ENCODE results near the gene HIPK1. TPM values are rescaled to one million over a fixed set of nuclear protein-coding genes. Genes with fewer than 3 reads are reported as not detected.

Gene HIPK1
- total RNA-seq, 1 donor, result 23.9 TPM

- TF ChIP-seq, protein P1, sequence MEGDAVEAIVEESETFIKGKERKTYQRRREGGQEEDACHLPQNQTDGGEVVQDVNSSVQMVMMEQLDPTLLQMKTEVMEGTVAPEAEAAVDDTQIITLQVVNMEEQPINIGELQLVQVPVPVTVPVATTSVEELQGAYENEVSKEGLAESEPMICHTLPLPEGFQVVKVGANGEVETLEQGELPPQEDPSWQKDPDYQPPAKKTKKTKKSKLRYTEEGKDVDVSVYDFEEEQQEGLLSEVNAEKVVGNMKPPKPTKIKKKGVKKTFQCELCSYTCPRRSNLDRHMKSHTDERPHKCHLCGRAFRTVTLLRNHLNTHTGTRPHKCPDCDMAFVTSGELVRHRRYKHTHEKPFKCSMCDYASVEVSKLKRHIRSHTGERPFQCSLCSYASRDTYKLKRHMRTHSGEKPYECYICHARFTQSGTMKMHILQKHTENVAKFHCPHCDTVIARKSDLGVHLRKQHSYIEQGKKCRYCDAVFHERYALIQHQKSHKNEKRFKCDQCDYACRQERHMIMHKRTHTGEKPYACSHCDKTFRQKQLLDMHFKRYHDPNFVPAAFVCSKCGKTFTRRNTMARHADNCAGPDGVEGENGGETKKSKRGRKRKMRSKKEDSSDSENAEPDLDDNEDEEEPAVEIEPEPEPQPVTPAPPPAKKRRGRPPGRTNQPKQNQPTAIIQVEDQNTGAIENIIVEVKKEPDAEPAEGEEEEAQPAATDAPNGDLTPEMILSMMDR (IDR thresholded peaks at IDR 0.05; ENCODE audit: extremely low read depth, low read depth, low read length), result no peak
- Histone ChIP-seq H3K4me2 (ENCODE audit: insufficient read depth, low read length) (no peak overlapping the region), H3K36me3 (ENCODE audit: insufficient read depth, low read length) (peaks cover 64% of the 10 kb centered on the region)
Measured at GRCh38 chr1:113965703-113966412, 36.7 kb downstream of the HIPK1 start.

DNA sequence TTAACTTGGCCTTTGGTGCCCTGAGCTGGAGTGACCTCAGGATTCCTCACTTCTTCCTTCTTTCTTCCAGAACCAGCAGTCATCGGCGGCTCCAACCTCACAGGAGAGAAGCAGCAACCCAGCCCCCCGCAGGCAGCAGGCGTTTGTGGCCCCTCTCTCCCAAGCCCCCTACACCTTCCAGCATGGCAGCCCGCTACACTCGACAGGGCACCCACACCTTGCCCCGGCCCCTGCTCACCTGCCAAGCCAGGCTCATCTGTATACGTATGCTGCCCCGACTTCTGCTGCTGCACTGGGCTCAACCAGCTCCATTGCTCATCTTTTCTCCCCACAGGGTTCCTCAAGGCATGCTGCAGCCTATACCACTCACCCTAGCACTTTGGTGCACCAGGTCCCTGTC lies 43.8 kb downstream of the HIPK1 start:
- no peak overlapping the region for H3K4me3 ChIP-seq (ENCODE audit: insufficient read depth, low read length)
- no peak overlapping the region for H3K27ac ChIP-seq (ENCODE audit: low read depth, low read length)
- no peaks in the 10 kb centered on the region for H3K9me3 ChIP-seq (ENCODE audit: low read depth, low read length)
- no peak for DNase-seq (ENCODE audit: insufficient read length, low spot score, missing footprints)
- TF ChIP-seq, protein P1 (IDR thresholded peaks at IDR 0.05; ENCODE audit: extremely low read depth, low read depth, low read length), result no peak
- H3K79me2 ChIP-seq (ENCODE audit: insufficient read depth, low read length), result no peaks in the 10 kb centered on the region
- peaks cover 22% of the 10 kb centered on the region for H3K4me1 ChIP-seq (ENCODE audit: insufficient read depth, low read length)
- no peak overlapping the region for H3K4me2 ChIP-seq (ENCODE audit: insufficient read depth, low read length)
- no peaks in the 10 kb centered on the region for H3K27me3 ChIP-seq (ENCODE audit: insufficient read depth, low read length)
- H3K36me3 ChIP-seq (ENCODE audit: insufficient read depth, low read length), result peaks cover 53% of the 10 kb centered on the region
- H4K20me1 ChIP-seq (ENCODE audit: insufficient read depth, low read length), result no peaks in the 10 kb centered on the region
- H2AFZ ChIP-seq (ENCODE audit: low read length), result no peak overlapping the region

More at GRCh38 chr1:113965703-113966412, 36.7 kb downstream of the HIPK1 start:
- Histone ChIP-seq H3K9me3 (ENCODE audit: low read depth, low read length) (no peaks in the 10 kb centered on the region), H4K20me1 (ENCODE audit: insufficient read depth, low read length) (no peaks in the 10 kb centered on the region), H3K4me1 (ENCODE audit: insufficient read depth, low read length) (no peaks in the 10 kb centered on the region), H3K27me3 (ENCODE audit: insufficient read depth, low read length) (no peaks in the 10 kb centered on the region), H3K27ac (ENCODE audit: low read depth, low read length) (no peak overlapping the region), H3K79me2 (ENCODE audit: insufficient read depth, low read length) (no peaks in the 10 kb centered on the region), H3K4me3 (ENCODE audit: insufficient read depth, low read length) (no peak overlapping the region), H2AFZ (ENCODE audit: low read length) (no peak overlapping the region)
- DNase-seq (ENCODE audit: insufficient read length, low spot score, missing footprints), result peak; percentile 84

DNA sequence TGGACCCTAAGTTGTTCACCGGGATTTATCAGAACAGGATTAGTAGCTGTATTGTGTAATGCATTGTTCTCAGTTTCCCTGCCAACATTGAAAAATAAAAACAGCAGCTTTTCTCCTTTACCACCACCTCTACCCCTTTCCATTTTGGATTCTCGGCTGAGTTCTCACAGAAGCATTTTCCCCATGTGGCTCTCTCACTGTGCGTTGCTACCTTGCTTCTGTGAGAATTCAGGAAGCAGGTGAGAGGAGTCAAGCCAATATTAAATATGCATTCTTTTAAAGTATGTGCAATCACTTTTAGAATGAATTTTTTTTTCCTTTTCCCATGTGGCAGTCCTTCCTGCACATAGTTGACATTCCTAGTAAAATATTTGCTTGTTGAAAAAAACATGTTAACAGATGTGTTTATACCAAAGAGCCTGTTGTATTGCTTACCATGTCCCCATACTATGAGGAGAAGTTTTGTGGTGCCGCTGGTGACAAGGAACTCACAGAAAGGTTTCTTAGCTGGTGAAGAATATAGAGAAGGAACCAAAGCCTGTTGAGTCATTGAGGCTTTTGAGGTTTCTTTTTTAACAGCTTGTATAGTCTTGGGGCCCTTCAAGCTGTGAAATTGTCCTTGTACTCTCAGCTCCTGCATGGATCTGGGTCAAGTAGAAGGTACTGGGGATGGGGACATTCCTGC lies 46.2 kb downstream of the HIPK1 start:
- TF ChIP-seq, protein P1 (IDR thresholded peaks at IDR 0.05; ENCODE audit: extremely low read depth, low read depth, low read length), result no peak
- no peak overlapping the region for H3K27ac ChIP-seq (ENCODE audit: low read depth, low read length)
- H2AFZ ChIP-seq (ENCODE audit: low read length), result no peak overlapping the region
- H3K27me3 ChIP-seq (ENCODE audit: insufficient read depth, low read length), result no peaks in the 10 kb centered on the region
- H4K20me1 ChIP-seq (ENCODE audit: insufficient read depth, low read length), result no peaks in the 10 kb centered on the region
- H3K4me2 ChIP-seq (ENCODE audit: insufficient read depth, low read length), result no peak overlapping the region
- peaks cover 33% of the 10 kb centered on the region for H3K36me3 ChIP-seq (ENCODE audit: insufficient read depth, low read length)
- no peak for DNase-seq (ENCODE audit: insufficient read length, low spot score, missing footprints)
- peaks cover 46% of the 10 kb centered on the region for H3K4me1 ChIP-seq (ENCODE audit: insufficient read depth, low read length)
- peaks cover 2% of the 10 kb centered on the region for H3K79me2 ChIP-seq (ENCODE audit: insufficient read depth, low read length)
- no peaks in the 10 kb centered on the region for H3K9me3 ChIP-seq (ENCODE audit: low read depth, low read length)
- H3K4me3 ChIP-seq (ENCODE audit: insufficient read depth, low read length), result no peak overlapping the region

- TF ChIP-seq, protein P1 (IDR thresholded peaks at IDR 0.05; ENCODE audit: extremely low read depth, low read depth, low read length), result peak; percentile 71
- peak overlapping the region; percentile 8 for H3K4me2 ChIP-seq (ENCODE audit: insufficient read depth, low read length)
- no peaks in the 10 kb centered on the region for H3K27me3 ChIP-seq (ENCODE audit: insufficient read depth, low read length)
- H3K27ac ChIP-seq (ENCODE audit: low read depth, low read length), result no peak overlapping the region
- H3K4me3 ChIP-seq (ENCODE audit: insufficient read depth, low read length), result no peak overlapping the region
- no peaks in the 10 kb centered on the region for H4K20me1 ChIP-seq (ENCODE audit: insufficient read depth, low read length)
- DNase-seq (ENCODE audit: insufficient read length, low spot score, missing footprints), result peak; percentile 87
- peaks cover 24% of the 10 kb centered on the region for H3K36me3 ChIP-seq (ENCODE audit: insufficient read depth, low read length)
- peaks cover 59% of the 10 kb centered on the region for H3K4me1 ChIP-seq (ENCODE audit: insufficient read depth, low read length)
- H3K9me3 ChIP-seq (ENCODE audit: low read depth, low read length), result no peaks in the 10 kb centered on the region
- H2AFZ ChIP-seq (ENCODE audit: low read length), result no peak overlapping the region
- peaks cover 12% of the 10 kb centered on the region for H3K79me2 ChIP-seq (ENCODE audit: insufficient read depth, low read length)
Measured at GRCh38 chr1:113976609-113977278, 47.6 kb downstream of the HIPK1 start.
